ENCODE data around the gene EGFR. TPM values are rescaled to one million over a fixed set of nuclear protein-coding genes. Genes with fewer than 3 reads are reported as not detected.

Gene EGFR
- total and polyA plus RNA-seq, 5 experiments from 2014 or later = not detected

GRCh38 chr7:55206235-55207029 is 187.6 kb downstream of the EGFR start:
- Mint-ChIP-seq H3K9me3 (no peaks in the 10 kb centered on the region), H3K27me3 (peaks cover 0 to 6% (median 2%) of the 10 kb centered on the region in 5 donors), H3K36me3 (no peaks in the 10 kb centered on the region), H3K4me3 (no peak overlapping the region), H3K4me1 (no peaks in the 10 kb centered on the region), H3K27ac (no peak overlapping the region)
- no peak for ATAC-seq
- POLR2A ChIA-PET = no interaction called here
- no peak for DNase-seq

- Mint-ChIP-seq H3K4me1 (no peaks in the 10 kb centered on the region), H3K27me3 (peaks cover 1 to 14% (median 6%) of the 10 kb centered on the region in 5 donors), H3K9me3 (no peaks in the 10 kb centered on the region), H3K4me3 (no peak overlapping the region), H3K36me3 (no peaks in the 10 kb centered on the region), H3K27ac (no peak overlapping the region)
- POLR2A ChIA-PET = no interaction called here
- no peak for ATAC-seq
- no peak for DNase-seq
Measured at GRCh38 chr7:55207436-55208125, 188.8 kb downstream of the EGFR start.

GRCh38 chr7:55209366-55209765 is 190.5 kb downstream of the EGFR start:
- no peaks in the 10 kb centered on the region for H3K9me3 Mint-ChIP-seq

GRCh38 chr7:55210176-55210575 is 191.4 kb downstream of the EGFR start:
- H3K4me3 Mint-ChIP-seq = no peak overlapping the region
- H3K4me1 Mint-ChIP-seq = no peaks in the 10 kb centered on the region
- no peaks in the 10 kb centered on the region for H3K36me3 Mint-ChIP-seq
- DNase-seq = no peak
- no peaks in the 10 kb centered on the region for H3K9me3 Mint-ChIP-seq
- POLR2A ChIA-PET = no interaction called here
- no peak for ATAC-seq
- H3K27ac Mint-ChIP-seq = no peak overlapping the region
- peaks cover 3 to 22% (median 12%) of the 10 kb centered on the region in 5 donors for H3K27me3 Mint-ChIP-seq

More at GRCh38 chr7:55209366-55209765, 190.5 kb downstream of the EGFR start:
- POLR2A ChIA-PET = no interaction called here
- Mint-ChIP-seq H3K36me3 (no peaks in the 10 kb centered on the region), H3K4me1 (no peaks in the 10 kb centered on the region), H3K27me3 (peaks cover 1 to 18% (median 9%) of the 10 kb centered on the region in 5 donors), H3K27ac (no peak overlapping the region), H3K4me3 (no peak overlapping the region)
- ATAC-seq = no peak
- DNase-seq = no peak

GRCh38 chr7:55210716-55211115 is 191.9 kb downstream of the EGFR start:
- Mint-ChIP-seq H3K4me3 (no peak overlapping the region), H3K27ac (no peak overlapping the region), H3K9me3 (no peaks in the 10 kb centered on the region), H3K36me3 (no peaks in the 10 kb centered on the region), H3K27me3 (peaks cover 3 to 22% (median 12%) of the 10 kb centered on the region in 5 donors), H3K4me1 (no peaks in the 10 kb centered on the region)
- POLR2A ChIA-PET = no interaction called here
- DNase-seq (no peak), ATAC-seq (no peak)

- no peak for ATAC-seq
- H3K4me3 Mint-ChIP-seq = no peak overlapping the region
- POLR2A ChIA-PET = no interaction called here
- H3K27ac Mint-ChIP-seq = no peak overlapping the region
- no peaks in the 10 kb centered on the region for H3K9me3 Mint-ChIP-seq
- no peaks in the 10 kb centered on the region for H3K36me3 Mint-ChIP-seq
- no peak for DNase-seq
- H3K4me1 Mint-ChIP-seq = no peaks in the 10 kb centered on the region
- H3K27me3 Mint-ChIP-seq = peaks cover 3 to 22% (median 6%) of the 10 kb centered on the region in 5 donors
Measured at GRCh38 chr7:55211726-55212125, 192.9 kb downstream of the EGFR start.

GRCh38 chr7:55212176-55212575 is 193.4 kb downstream of the EGFR start:
- ATAC-seq (no peak), DNase-seq (no peak)
- Mint-ChIP-seq H3K4me3 (no peak overlapping the region), H3K4me1 (no peaks in the 10 kb centered on the region), H3K27me3 (peaks cover 2 to 22% (median 6%) of the 10 kb centered on the region in 5 donors), H3K36me3 (no peaks in the 10 kb centered on the region), H3K9me3 (no peaks in the 10 kb centered on the region), H3K27ac (no peak overlapping the region)
- POLR2A ChIA-PET = no interaction called here

GRCh38 chr7:55212838-55213237 is 194.0 kb downstream of the EGFR start:
- Mint-ChIP-seq H3K9me3 (no peaks in the 10 kb centered on the region), H3K27ac (no peak overlapping the region), H3K4me3 (no peak overlapping the region), H3K4me1 (no peaks in the 10 kb centered on the region), H3K36me3 (no peaks in the 10 kb centered on the region), H3K27me3 (peaks cover 2 to 22% (median 6%) of the 10 kb centered on the region in 5 donors)
- POLR2A ChIA-PET = no interaction called here
- ATAC-seq (no peak), DNase-seq (no peak)

- Mint-ChIP-seq H3K4me3 (no peak overlapping the region), H3K36me3 (no peaks in the 10 kb centered on the region), H3K27me3 (peaks cover 2 to 22% (median 6%) of the 10 kb centered on the region in 5 donors), H3K4me1 (no peaks in the 10 kb centered on the region), H3K9me3 (no peaks in the 10 kb centered on the region), H3K27ac (no peak overlapping the region)
- no peak for ATAC-seq
- POLR2A ChIA-PET = no interaction called here
- DNase-seq = no peak
Measured at GRCh38 chr7:55214707-55215106, 195.9 kb downstream of the EGFR start.

GRCh38 chr7:55223023-55223422 is 204.2 kb downstream of the EGFR start:
- Mint-ChIP-seq H3K4me1 (no peaks in the 10 kb centered on the region), H3K9me3 (peaks cover 0 to 16% (median 6%) of the 10 kb centered on the region in 9 donors), H3K27me3 (peaks cover 0 to 20% (median 10%) of the 10 kb centered on the region in 5 donors), H3K27ac (no peak overlapping the region), H3K4me3 (no peak overlapping the region), H3K36me3 (no peaks in the 10 kb centered on the region)
- ATAC-seq (no peak), DNase-seq (no peak)
- POLR2A ChIA-PET = no interaction called here

GRCh38 chr7:55224111-55224510 is 205.3 kb downstream of the EGFR start:
- ATAC-seq (no peak), DNase-seq (no peak)
- POLR2A ChIA-PET = no interaction called here
- H3K27ac Mint-ChIP-seq = peak overlapping the region in 1 of 10 donors; percentile 1
- no peak overlapping the region for H3K4me3 Mint-ChIP-seq
- H3K4me1 Mint-ChIP-seq = peaks cover 0 to 2% (median 0%) of the 10 kb centered on the region in 4 donors
- peaks cover 0 to 7% (median 2%) of the 10 kb centered on the region in 3 donors for H3K36me3 Mint-ChIP-seq
- H3K9me3 Mint-ChIP-seq = peaks cover 4 to 26% (median 10%) of the 10 kb centered on the region in 9 donors
- peaks cover 0 to 30% (median 12%) of the 10 kb centered on the region in 5 donors for H3K27me3 Mint-ChIP-seq

- ATAC-seq (no peak), DNase-seq (no peak)
- Mint-ChIP-seq H3K27me3 (peaks cover 0 to 37% (median 18%) of the 10 kb centered on the region in 5 donors), H3K36me3 (peaks cover 0 to 9% (median 3%) of the 10 kb centered on the region in 3 donors), H3K27ac (no peak overlapping the region), H3K4me3 (no peak overlapping the region), H3K9me3 (peaks cover 4 to 33% (median 15%) of the 10 kb centered on the region in 9 donors), H3K4me1 (peaks cover 0 to 2% (median 0%) of the 10 kb centered on the region in 4 donors)
- POLR2A ChIA-PET = no interaction called here
Measured at GRCh38 chr7:55224810-55225209, 206.0 kb downstream of the EGFR start.

GRCh38 chr7:55230014-55230413 is 211.2 kb downstream of the EGFR start:
- no peak overlapping the region for H3K27ac Mint-ChIP-seq
- ATAC-seq (no peak), DNase-seq (no peak)
- peaks cover 4 to 46% (median 23%) of the 10 kb centered on the region in 5 donors for H3K27me3 Mint-ChIP-seq
- H3K4me3 Mint-ChIP-seq = no peak overlapping the region
- H3K9me3 Mint-ChIP-seq = peaks cover 9 to 37% (median 24%) of the 10 kb centered on the region in 9 donors
- peaks cover 0 to 2% (median 0%) of the 10 kb centered on the region in 4 donors for H3K4me1 Mint-ChIP-seq
- POLR2A ChIA-PET = no interaction called here
- peaks cover 0 to 9% (median 3%) of the 10 kb centered on the region in 3 donors for H3K36me3 Mint-ChIP-seq

All from naive thymus-derived CD8-positive, alpha-beta T cell (primary cell).